ENCODE results near the gene MAEA. TPM values are rescaled to one million over a fixed set of nuclear protein-coding genes. Genes with fewer than 3 reads are reported as not detected.
"Not testable (repeated sequence)": the region's sequence is repeated elsewhere in the genome, so short reads cannot be mapped to it uniquely, and the experiment has no call there.

The MAEA gene
- total RNA-seq, 1 donor from 2014 or later = 74.0 TPM

- H3K27me3 Mint-ChIP-seq (ENCODE audit: low read depth) = no peaks in the 10 kb centered on the region
- peaks cover 34% of the 10 kb centered on the region for H3K36me3 Mint-ChIP-seq (ENCODE audit: low read depth)
- no peaks in the 10 kb centered on the region for H3K9me3 Mint-ChIP-seq
- no peaks in the 10 kb centered on the region for H3K4me1 Mint-ChIP-seq
- no peak overlapping the region for H3K27ac Mint-ChIP-seq (ENCODE audit: unreplicated experiment)
- DNase-seq (ENCODE audit: low read depth, low spot score) = no peak
- TF ChIP-seq, protein P1, sequence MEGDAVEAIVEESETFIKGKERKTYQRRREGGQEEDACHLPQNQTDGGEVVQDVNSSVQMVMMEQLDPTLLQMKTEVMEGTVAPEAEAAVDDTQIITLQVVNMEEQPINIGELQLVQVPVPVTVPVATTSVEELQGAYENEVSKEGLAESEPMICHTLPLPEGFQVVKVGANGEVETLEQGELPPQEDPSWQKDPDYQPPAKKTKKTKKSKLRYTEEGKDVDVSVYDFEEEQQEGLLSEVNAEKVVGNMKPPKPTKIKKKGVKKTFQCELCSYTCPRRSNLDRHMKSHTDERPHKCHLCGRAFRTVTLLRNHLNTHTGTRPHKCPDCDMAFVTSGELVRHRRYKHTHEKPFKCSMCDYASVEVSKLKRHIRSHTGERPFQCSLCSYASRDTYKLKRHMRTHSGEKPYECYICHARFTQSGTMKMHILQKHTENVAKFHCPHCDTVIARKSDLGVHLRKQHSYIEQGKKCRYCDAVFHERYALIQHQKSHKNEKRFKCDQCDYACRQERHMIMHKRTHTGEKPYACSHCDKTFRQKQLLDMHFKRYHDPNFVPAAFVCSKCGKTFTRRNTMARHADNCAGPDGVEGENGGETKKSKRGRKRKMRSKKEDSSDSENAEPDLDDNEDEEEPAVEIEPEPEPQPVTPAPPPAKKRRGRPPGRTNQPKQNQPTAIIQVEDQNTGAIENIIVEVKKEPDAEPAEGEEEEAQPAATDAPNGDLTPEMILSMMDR (conservative IDR thresholded peaks at IDR 0.05) = no peak
- no peak overlapping the region for H3K4me3 Mint-ChIP-seq
Observed at GRCh38 chr4:1334579-1334895, 44.8 kb downstream of the MAEA start.

GRCh38 chr4:1335193-1335883 is 45.6 kb downstream of the MAEA start:
- H3K9me3 Mint-ChIP-seq; H3K4me3 Mint-ChIP-seq; H3K4me1 Mint-ChIP-seq; H3K27ac Mint-ChIP-seq (ENCODE audit: unreplicated experiment); DNase-seq (ENCODE audit: low read depth, low spot score); H3K27me3 Mint-ChIP-seq (ENCODE audit: low read depth): not testable (repeated sequence)
- peaks cover 34% of the 10 kb centered on the region for H3K36me3 Mint-ChIP-seq (ENCODE audit: low read depth)

GRCh38 chr4:1336088-1336491 is 46.4 kb downstream of the MAEA start:
- H3K4me1 Mint-ChIP-seq = no peaks in the 10 kb centered on the region

DNA sequence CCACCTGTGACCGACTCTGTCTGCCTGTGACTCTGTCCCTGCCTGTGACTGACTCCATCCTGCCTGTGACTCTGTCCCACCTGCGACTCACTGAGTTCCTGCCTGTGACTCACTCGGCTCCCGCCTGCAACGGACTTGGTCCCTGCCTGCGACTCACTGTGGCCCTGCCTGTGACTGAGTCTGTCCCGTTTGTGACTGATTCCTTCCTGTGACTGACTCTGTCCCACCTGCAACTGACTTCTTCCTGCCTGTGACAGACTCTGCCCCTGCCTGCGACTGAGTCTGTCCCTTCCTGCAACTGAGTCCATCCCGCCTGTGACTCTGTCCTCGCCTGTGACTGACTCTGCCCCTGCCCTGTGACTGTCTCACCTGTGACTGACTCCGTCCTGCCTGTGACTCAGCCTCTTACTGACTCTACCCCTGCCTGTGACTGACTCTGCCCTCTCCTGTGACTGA is 47.7 kb downstream of the MAEA start:
- no peaks in the 10 kb centered on the region for H3K9me3 Mint-ChIP-seq
- TF ChIP-seq, protein P1 (conservative IDR thresholded peaks at IDR 0.05) = no peak
- DNase-seq (ENCODE audit: low read depth, low spot score) = no peak
- H3K27me3 Mint-ChIP-seq (ENCODE audit: low read depth) = no peaks in the 10 kb centered on the region
- H3K4me1 Mint-ChIP-seq = peaks cover under 1% of the 10 kb centered on the region
- H3K27ac Mint-ChIP-seq (ENCODE audit: unreplicated experiment) = peak overlapping the region; percentile 50
- H3K36me3 Mint-ChIP-seq (ENCODE audit: low read depth) = peaks cover 39% of the 10 kb centered on the region
- peak overlapping the region; percentile 9 for H3K4me3 Mint-ChIP-seq

More at GRCh38 chr4:1336088-1336491, 46.4 kb downstream of the MAEA start:
- Mint-ChIP-seq H3K9me3 (no peaks in the 10 kb centered on the region), H3K4me3 (no peak overlapping the region), H3K27me3 (ENCODE audit: low read depth) (no peaks in the 10 kb centered on the region), H3K27ac (ENCODE audit: unreplicated experiment) (no peak overlapping the region), H3K36me3 (ENCODE audit: low read depth) (peaks cover 33% of the 10 kb centered on the region)
- TF ChIP-seq, protein P1 (conservative IDR thresholded peaks at IDR 0.05) = no peak
- DNase-seq (ENCODE audit: low read depth, low spot score) = no peak

- peaks cover 8% of the 10 kb centered on the region for H3K4me1 Mint-ChIP-seq
- no peak for DNase-seq (ENCODE audit: low read depth, low spot score)
- H3K36me3 Mint-ChIP-seq (ENCODE audit: low read depth) = peaks cover 42% of the 10 kb centered on the region
- H3K9me3 Mint-ChIP-seq = no peaks in the 10 kb centered on the region
- H3K4me3 Mint-ChIP-seq = no peak overlapping the region
- TF ChIP-seq, protein P1 (conservative IDR thresholded peaks at IDR 0.05) = no peak
- H3K27me3 Mint-ChIP-seq (ENCODE audit: low read depth) = no peaks in the 10 kb centered on the region
- no peak overlapping the region for H3K27ac Mint-ChIP-seq (ENCODE audit: unreplicated experiment)
Observed at GRCh38 chr4:1337951-1338751, 48.5 kb downstream of the MAEA start.

All from neural crest cell (in vitro differentiated cells).